Measurements from ENCODE around the gene GPC6. TPM values are rescaled to one million over a fixed set of nuclear protein-coding genes. Genes with fewer than 3 reads are reported as not detected.

GPC6 gene
- total and polyA plus RNA-seq, 12 donors = 0.15 to 5.4 (median 2.5) TPM

DNA sequence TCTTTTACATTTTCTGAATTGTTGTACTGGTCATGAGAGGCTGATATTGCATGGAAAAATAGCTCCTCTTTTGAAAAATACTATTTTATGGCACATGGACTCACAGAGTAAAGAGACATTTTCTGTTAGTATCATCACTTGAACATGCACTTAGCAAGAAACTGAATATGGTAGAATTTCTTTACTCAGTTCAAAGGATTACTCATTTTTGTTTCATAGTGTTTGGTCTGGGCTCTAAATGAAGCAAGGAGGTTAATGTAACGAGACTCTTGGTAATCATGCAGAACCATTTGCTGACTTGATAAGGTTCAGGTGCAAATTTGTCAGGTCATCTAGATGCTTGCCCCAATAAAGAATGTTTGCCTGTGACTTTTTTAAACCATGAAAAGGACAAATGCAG is 63.2 kb downstream of the GPC6 start:
- TF ChIP-seq, protein P1, sequence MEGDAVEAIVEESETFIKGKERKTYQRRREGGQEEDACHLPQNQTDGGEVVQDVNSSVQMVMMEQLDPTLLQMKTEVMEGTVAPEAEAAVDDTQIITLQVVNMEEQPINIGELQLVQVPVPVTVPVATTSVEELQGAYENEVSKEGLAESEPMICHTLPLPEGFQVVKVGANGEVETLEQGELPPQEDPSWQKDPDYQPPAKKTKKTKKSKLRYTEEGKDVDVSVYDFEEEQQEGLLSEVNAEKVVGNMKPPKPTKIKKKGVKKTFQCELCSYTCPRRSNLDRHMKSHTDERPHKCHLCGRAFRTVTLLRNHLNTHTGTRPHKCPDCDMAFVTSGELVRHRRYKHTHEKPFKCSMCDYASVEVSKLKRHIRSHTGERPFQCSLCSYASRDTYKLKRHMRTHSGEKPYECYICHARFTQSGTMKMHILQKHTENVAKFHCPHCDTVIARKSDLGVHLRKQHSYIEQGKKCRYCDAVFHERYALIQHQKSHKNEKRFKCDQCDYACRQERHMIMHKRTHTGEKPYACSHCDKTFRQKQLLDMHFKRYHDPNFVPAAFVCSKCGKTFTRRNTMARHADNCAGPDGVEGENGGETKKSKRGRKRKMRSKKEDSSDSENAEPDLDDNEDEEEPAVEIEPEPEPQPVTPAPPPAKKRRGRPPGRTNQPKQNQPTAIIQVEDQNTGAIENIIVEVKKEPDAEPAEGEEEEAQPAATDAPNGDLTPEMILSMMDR (IDR thresholded peaks at IDR 0.05) = no peak
- Histone ChIP-seq H3K36me3 (no peaks in the 10 kb centered on the region), H3K4me3 (no peak overlapping the region), H3K27ac (no peak overlapping the region), H3K9me3 (no peaks in the 10 kb centered on the region), H3K4me1 (no peaks in the 10 kb centered on the region), H3K27me3 (no peaks in the 10 kb centered on the region)
- ATAC-seq (no peak), DNase-seq (no peak)
- intact Hi-C loops (cut with DNase I) = no loop called here
- 78 to 88% methylated on average over 1 of the region's 1 CpG for WGBS, 2 donors

DNA sequence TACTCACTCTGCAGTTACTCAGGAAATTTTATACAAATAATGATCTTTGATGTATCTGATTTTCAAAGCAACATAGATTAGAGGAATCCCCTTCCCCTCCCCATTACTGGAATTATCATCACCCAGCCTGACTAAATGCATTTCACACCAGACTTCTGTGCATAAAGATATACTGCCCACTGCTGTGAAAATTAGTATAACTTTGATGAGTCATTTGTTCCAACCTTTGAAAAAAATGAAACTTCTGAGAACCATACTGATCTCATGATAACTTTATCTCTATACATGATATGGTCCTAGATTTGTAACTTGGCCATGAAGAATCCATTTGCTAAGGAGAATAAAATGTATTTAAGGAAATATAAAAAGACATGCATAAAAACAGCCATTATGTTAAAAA is 63.9 kb downstream of the GPC6 start:
- no peaks in the 10 kb centered on the region for H3K27me3 ChIP-seq
- H3K4me1 ChIP-seq = no peaks in the 10 kb centered on the region
- TF ChIP-seq, protein P1 (IDR thresholded peaks at IDR 0.05) = no peak
- no peak overlapping the region for H3K4me3 ChIP-seq
- no peak overlapping the region for H3K27ac ChIP-seq
- DNase-seq = no peak
- no peaks in the 10 kb centered on the region for H3K9me3 ChIP-seq
- intact Hi-C loops (cut with DNase I) = no loop called here
- no peaks in the 10 kb centered on the region for H3K36me3 ChIP-seq
- no peak for ATAC-seq

DNA sequence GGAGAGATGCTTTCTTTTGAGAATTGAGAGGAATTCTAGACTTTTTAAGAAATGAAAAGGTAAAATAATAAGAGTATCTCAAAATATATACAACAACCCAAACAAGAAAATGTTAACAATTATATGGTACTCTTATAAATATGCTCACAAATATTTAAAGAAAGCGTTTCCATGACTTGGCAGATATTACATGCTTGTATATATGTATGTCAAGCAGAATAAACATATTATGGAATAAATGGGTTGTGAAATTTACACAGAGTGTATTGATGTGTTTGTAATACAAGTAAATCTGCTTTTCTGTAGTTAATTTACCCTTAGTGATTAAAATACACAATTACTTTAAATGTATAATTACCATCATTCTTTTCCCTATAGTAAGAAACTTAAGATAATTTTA is 65.8 kb downstream of the GPC6 start:
- Histone ChIP-seq H3K4me1 (no peaks in the 10 kb centered on the region), H3K27ac (no peak overlapping the region), H3K4me3 (no peak overlapping the region), H3K27me3 (no peaks in the 10 kb centered on the region), H3K36me3 (no peaks in the 10 kb centered on the region), H3K9me3 (no peaks in the 10 kb centered on the region)
- no peak for DNase-seq
- intact Hi-C loops (cut with DNase I) = no loop called here
- ATAC-seq = no peak
- TF ChIP-seq, protein P1 (IDR thresholded peaks at IDR 0.05) = no peak
- 50 to 84% methylated on average over 1 of the region's 1 CpG for WGBS, 2 donors

DNA sequence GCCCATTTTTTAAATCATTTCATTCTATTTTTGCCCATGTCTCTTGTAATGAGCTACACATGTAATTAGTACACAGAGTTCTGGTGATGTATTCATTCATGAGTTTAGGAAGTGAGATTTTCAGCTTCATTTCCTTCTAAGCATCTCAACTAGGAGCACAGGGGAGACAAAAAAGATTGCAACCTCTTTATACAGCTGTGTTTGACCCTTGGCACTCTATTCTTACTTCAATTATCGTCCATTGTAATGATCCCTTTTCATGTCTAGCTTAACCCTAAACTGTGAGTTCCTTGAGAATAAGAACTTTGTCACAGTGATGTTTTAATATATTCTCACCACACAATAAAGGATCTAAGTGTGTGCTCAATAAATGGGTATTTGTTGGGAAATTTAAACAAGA is 67.1 kb downstream of the GPC6 start:
- TF ChIP-seq, protein P1 (IDR thresholded peaks at IDR 0.05) = no peak
- intact Hi-C loops (cut with DNase I) = no loop called here
- WGBS, 2 donors = 65 to 86% methylated on average over 1 of the region's 1 CpG
- H3K27me3 ChIP-seq = no peaks in the 10 kb centered on the region
- H3K4me1 ChIP-seq = no peaks in the 10 kb centered on the region
- H3K4me3 ChIP-seq = no peak overlapping the region
- ATAC-seq (no peak), DNase-seq (no peak)
- H3K27ac ChIP-seq = no peak overlapping the region
- no peaks in the 10 kb centered on the region for H3K36me3 ChIP-seq
- no peaks in the 10 kb centered on the region for H3K9me3 ChIP-seq

DNA sequence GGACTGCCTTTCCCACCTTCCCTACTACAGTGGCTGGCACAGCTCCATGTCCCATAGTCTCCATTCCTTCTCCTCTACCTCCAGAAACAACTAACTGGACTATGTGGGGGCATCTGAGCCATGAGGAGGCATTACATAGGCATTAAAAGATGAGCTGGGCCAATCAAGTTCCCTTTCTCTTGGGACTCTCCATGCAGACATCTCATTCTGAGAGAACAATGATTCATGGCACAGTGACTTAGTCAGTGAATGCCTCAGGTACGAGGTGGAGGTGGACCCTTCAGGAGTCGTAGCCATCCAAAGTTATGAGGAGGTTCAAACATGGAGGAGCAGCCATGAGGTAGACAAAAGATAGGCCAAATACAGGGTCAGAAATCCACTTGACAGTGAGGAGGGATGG is 70.0 kb downstream of the GPC6 start:
- ATAC-seq (no peak), DNase-seq (no peak)
- 70 to 85% methylated on average over 2 of the region's 2 CpGs for WGBS, 2 donors
- Histone ChIP-seq H3K4me1 (no peaks in the 10 kb centered on the region), H3K27me3 (no peaks in the 10 kb centered on the region), H3K27ac (no peak overlapping the region), H3K4me3 (no peak overlapping the region), H3K9me3 (no peaks in the 10 kb centered on the region), H3K36me3 (no peaks in the 10 kb centered on the region)
- TF ChIP-seq, protein P1 (IDR thresholded peaks at IDR 0.05) = no peak
- intact Hi-C loops (cut with DNase I) = no loop called here

All from heart right ventricle (tissue), 16 donors.